GM21423 (cell line): ENCODE measurements around the gene DMXL1.
"Not testable (repeated sequence)": the region's sequence is repeated elsewhere in the genome, so short reads cannot be mapped to it uniquely, and the experiment has no call there.

Experiments
- ATAC-seq: cut with Tn5 transposase; IDR thresholded peaks from one replicate; pipeline ENCODE4 v1.9.1; 2021; ENCODE audit warnings: mild to moderate bottlenecking, moderate library complexity; ENCODE audit not compliant: unreplicated experiment

The DMXL1 gene

GRCh38 chr5:119200795-119201194 lies 129.9 kb downstream of the DMXL1 start:
- no peak for ATAC-seq

- ATAC-seq, result no peak
Observed at GRCh38 chr5:119207105-119207504, 136.2 kb downstream of the DMXL1 start.

DNA sequence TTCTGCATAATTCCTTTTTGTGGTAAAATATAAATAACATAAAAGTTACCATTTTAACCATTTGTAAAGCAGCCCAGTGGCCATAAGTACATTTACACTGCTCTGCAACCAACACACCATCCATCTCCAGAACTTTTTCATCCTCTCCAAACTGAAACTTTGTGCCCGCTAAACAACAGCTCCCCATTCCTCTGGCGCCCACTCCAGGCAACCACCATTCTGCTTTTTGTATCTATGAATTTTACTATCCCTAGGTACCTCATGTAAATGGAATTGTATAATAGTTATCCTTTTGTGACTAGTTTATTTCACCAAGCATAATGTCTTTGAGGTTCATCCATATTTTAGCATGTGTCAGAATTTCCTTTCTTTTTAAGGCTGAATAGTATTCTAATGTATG lies 141.1 kb downstream of the DMXL1 start:
- no peak for ATAC-seq

DNA sequence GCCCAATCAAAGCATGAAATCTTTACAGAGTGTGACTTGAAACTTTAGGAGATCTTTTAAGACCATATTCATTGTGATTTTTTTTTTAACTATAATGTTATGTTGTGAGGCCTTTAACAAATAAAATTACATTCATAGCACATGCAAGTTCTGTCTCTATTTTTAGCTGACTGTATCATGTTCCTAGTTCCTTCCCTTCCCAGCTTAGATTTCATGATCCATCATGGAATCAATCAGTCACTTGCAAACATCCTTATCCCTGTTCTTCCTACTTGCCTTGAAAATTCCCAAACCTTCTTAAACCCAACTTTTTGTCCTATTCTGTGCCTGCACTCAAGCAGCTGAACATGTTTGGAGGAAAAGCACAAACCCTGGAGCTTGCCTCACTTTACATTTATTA lies 141.8 kb downstream of the DMXL1 start:
- ATAC-seq, result no peak

DNA sequence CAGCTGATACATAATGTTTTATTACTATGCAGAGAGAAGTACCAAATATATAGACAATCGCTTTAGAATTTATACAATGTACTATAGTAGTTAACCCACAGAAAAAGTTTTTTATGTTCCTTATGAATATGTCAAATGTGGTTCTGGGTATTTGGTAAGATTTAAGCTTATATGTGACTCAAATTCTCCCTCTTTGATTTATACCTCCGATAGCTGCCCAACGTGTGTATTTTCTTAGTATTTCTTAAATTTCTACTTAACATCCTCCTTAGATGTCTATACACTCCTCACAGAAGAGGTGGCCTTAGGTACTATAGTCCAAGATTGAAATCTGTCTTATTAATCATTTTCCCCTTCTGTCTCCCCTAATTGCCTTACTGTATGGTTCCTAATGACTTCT lies 146.3 kb downstream of the DMXL1 start:
- no peak for ATAC-seq

- ATAC-seq, result no peak
Observed at GRCh38 chr5:119218830-119219782, 148.2 kb downstream of the DMXL1 start.

DNA sequence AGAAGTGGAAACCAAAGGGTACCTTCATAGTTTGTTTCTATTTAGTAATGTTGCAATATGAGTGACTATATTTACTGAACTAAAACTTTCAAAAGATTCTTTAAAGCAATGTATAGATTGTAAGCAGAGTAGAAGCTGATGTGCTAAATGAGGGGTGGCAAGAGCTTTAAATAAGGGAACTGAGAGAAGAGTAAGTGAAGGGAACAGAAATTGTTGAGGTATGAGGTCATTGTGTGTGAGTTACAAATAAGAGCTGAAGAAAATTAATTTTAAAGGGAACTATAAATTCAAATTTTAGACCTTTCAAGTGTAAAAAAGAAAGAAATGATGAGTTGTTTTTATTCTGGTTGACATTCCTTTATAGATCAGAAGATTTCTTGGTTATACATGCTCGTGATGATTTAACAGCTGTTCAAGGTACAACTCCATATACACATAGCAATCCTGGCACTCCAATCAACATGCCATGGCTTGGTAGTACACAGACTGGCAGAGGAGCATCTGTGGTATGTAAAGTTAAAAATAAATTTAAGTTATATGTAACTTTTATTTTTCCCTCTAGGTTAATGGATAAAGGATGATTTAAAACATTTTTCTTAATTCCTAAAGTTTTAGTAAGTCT lies 149.8 kb downstream of the DMXL1 start:
- peak; percentile 90 for ATAC-seq

GRCh38 chr5:119221330-119221729 lies 150.4 kb downstream of the DMXL1 start:
- no peak for ATAC-seq

DNA sequence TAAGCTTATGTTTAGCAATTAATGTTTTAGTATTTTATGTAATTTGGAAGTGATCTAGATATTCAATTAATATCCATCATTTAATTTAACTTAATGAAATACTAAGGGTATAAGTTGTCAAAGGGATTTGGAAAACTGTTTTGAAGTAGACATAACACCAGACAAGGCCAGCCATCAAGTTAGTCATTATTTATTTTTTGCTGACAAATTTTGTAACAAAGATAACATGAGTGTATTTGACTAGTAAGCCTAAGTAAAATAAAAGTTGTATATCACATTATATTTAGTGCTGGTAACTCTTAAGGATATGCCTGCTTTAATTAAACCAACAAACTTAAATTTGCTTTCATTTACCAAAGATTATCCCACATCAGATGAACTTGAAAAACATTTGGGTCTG lies 159.1 kb downstream of the DMXL1 start:
- no peak for ATAC-seq

GRCh38 chr5:119238265-119239118 lies 167.6 kb downstream of the DMXL1 start:
- ATAC-seq, result no peak

DNA sequence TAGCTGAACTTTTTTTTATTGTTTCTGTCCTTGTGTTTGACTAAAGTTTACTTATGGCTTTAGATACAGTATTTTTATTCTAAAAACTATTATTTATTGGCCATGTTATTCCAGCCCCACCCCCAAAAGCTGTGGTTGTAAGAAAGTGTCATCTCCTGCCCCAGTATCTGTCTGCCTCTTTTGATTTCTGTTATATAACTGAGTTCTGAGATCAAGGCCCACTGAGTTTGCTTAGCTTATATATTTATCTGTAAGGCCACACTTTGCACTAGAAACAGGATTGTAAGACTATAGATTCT lies 168.2 kb downstream of the DMXL1 start:
- ATAC-seq, result no peak

DNA sequence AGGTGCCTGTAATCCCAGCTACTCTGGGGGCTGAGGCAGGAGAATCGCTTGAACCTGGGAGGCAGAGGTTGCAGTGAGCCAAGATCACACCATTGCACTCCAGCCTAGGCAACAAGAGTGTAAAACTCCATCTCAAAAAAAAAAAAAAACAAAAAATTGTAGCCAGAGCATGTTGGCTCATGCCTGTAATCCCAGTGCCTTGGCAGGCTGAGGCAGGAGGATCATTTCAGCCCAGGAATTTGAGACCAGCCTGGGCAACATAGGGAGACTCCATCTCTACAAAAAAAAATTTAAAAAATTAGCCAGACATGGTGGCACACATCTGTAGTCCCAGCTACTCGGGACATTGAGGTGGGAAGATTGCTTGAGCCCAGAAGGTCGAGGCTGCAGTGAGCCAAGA lies 168.9 kb downstream of the DMXL1 start:
- ATAC-seq, result not testable (repeated sequence)

DNA sequence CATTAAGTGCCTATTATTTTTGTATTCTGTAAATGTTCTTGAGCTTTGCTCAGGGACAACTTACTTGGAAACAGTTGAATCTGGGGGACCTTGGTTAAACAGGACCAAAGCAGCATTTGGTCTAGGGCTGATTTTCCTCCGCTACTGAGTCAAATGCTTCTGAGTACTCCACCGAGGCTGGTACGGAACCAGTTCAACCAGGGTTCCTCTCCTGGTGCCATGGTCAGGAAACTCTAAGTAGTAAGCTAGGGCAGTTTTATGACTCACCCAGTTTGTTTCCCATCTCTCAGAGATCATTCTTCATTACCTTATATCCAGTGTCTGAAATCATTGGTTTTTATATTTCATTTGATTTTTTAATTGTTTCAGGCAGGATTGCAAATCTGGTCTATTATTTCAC lies 173.0 kb downstream of the DMXL1 start:
- ATAC-seq, result no peak

DNA sequence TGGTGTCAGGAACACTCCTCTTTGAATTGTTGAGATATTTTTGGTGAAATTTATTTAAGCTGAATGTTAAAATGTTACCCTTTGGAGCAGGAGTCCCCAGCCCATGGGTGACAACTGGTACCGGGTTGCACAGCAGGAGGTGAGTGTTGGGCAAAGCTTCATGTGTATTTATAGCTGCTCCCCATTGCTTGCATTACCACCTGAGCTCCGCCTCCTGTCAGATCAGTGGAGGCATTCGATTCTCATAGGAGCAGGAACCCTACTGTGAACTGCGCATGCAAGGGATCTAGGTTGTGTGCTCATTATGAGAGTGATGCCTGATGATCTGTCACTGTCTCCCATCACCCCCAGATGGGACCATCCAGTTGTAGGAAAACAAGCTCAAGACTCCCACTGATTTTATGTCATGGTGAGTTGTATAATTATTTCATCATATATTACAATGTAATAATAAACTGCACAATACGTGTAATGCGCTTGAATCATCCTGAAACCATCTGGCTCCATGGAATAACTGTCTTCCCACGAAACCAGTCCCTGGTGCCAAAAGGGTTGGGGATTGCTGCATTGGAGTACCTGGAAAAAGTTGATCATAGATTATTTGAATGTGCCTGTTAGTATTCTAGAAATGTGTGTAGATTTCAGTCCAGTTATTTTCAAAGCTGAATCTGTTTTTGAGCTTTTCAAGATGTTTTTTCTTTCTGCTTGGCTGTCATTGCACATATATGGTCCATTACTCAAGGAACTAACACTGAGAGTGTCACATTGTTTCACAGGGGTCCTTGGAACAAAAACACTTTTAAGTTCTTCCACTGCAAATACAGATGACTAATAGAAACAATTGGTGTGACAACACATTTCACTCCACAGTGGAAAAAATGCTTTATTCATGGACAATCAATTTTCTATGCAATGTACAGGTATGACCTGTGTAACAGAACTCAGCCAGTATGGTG lies 180.3 kb downstream of the DMXL1 start:
- ATAC-seq, result no peak

DNA sequence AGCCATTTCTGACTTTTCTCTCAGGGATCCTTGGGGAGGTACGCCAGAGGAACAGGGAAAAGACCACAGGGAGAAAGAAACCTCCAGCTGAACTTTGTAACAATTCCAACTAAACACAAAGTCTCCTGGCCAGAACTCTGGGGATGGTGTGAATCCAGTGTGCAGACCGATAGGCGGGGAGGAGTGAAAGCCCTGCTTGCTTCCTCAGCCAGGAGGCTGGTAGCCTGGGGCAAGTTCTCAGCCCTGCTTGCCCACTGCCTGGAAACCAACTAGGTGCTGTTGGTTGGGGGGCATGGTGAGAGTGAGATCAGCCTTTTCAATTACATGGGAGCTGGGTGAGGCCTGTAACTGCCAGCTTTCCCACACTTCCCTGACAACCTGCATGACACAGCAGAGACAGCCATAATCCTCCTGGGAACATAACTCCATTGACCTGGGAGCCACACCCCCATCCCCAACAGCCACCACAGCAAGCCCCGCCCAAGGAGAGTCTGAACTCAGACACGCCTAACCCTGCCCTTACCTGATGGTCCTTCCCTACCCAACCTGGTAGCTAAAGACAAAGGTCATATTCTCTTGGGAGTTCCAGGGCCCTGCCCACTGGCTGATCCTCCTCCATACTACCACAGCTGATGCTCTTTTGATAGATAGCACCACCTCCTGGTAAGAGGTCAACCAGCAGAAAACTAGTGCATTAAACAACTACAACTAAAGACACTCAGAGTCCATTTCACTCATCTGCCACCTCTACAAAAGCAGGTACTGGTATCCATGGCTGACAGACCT lies 184.9 kb downstream of the DMXL1 start:
- peak; percentile 50 for ATAC-seq

GRCh38 chr5:119257613-119258012 lies 186.7 kb downstream of the DMXL1 start:
- no peak for ATAC-seq

DNA sequence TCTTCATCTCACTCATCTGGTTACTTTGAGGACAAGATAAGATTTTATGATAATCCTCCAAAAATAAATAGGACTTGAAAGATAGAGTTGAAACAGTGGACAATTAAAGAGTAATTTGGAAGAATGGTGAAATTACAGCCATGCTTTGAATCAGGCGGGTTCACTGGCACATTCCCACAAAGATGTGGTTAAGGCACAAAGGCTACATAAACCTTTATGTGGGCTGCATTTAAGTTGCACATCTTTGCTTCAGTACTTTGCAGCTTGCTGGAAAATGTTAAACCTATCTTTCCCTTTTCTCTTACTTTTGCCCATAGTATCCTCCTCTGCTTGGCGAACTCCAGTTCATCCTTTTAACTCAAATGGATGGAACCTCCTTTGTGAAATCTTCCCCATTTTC lies 192.8 kb downstream of the DMXL1 start:
- no peak for ATAC-seq

- no peak for ATAC-seq
Observed at GRCh38 chr5:119264186-119264585, 193.3 kb downstream of the DMXL1 start.

DNA sequence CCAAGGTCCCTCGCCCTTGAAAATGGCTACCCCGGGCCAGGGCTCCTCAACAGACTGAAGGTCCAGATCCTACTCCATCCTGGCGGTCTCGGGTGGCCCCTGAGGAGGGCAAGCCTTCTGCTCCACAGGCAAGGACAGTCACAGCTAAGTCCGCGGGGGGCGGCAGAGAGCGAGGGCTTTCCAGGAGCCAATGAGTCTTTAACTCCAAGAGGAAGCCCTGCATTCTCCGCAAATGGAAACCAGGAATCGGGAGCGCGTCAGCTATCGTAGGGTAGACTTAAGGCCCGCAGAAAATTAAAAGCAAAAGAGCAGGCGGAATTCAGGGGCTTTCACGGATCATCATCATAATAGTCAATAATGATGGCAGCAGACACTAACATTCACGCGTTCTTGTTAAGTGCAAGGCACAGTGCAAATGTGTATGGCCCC lies 197.1 kb downstream of the DMXL1 start:
- peak; percentile 70 for ATAC-seq
